Keratinocyte (primary cell): Measurements from ENCODE around the gene EIF4E2. TPM values are rescaled to one million over a fixed set of nuclear protein-coding genes. Genes with fewer than 3 reads are reported as not detected.

Source experiments
- DNase-seq: peaks from one replicate; pipeline ENCODE4 v3.0.0-alpha.2; 2011; ENCODE audit warnings: low read depth, missing footprints, low spot score
- FAIRE-seq: peaks from 2 replicates; lab custom pipeline; 2011; peaks lifted over from hg19 to GRCh38; lab: Jason Lieb, UNC
- H2AFZ ChIP-seq: 2 replicates; pipeline ENCODE4 v1.6.0; 2012; ENCODE audit warnings: low read length, control low read depth, inconsistent platforms; ENCODE audit not compliant: control insufficient read depth
- H3K27ac ChIP-seq: 2 replicates; pipeline ENCODE4 v1.5.1; 2011; ENCODE audit warnings: low read length; ENCODE audit not compliant: control insufficient read depth, insufficient read depth
- H3K27me3 ChIP-seq: 3 replicates; pipeline ENCODE4 v1.6.0; 2011; ENCODE audit warnings: low read length; ENCODE audit not compliant: control insufficient read depth, insufficient read depth; ENCODE audit errors: extremely low read depth
- H3K36me3 ChIP-seq, 2 experiments: 2 replicates in 1 of 2; 3 replicates in 1 of 2; pipeline ENCODE4 v1.5.1; 2011; ENCODE audit warnings: low read length in 2 of 2, mild to moderate bottlenecking in 1 of 2; ENCODE audit not compliant: control insufficient read depth in 2 of 2, insufficient read depth in 2 of 2; ENCODE audit errors: extremely low read depth in 1 of 2
- H3K4me1 ChIP-seq: 3 replicates; pipeline ENCODE4 v1.5.1; 2011; ENCODE audit warnings: low read length; ENCODE audit not compliant: control insufficient read depth, insufficient read depth; ENCODE audit errors: extremely low read depth
- H3K4me2 ChIP-seq: 3 replicates; pipeline ENCODE4 v1.6.0; 2011; ENCODE audit warnings: low read depth, low read length; ENCODE audit not compliant: control insufficient read depth, insufficient read depth; ENCODE audit errors: extremely low read depth
- H3K4me3 ChIP-seq, 3 experiments: fragments of 200-600 bp in 1 of 3; sonication (generic) in 1 of 3; 2 replicates in 2 of 3; 3 replicates in 1 of 3; pipeline ENCODE4 v1.5.1; 2011 to 2016; ENCODE audit warnings: low read length in 3 of 3, mild to moderate bottlenecking in 3 of 3, control low read depth in 2 of 3, inconsistent platforms in 1 of 3, low read depth in 1 of 3, mixed read lengths in 1 of 3, mixed run types in 1 of 3, moderate library complexity in 1 of 3; ENCODE audit not compliant: control insufficient read depth in 2 of 3, insufficient read depth in 2 of 3; ENCODE audit errors: extremely low read depth in 1 of 3
- H3K79me2 ChIP-seq: 2 replicates; pipeline ENCODE4 v1.6.0; 2012; ENCODE audit warnings: low read length; ENCODE audit not compliant: control insufficient read depth, insufficient read depth
- H3K9ac ChIP-seq: 3 replicates; pipeline ENCODE4 v1.6.0; 2011; ENCODE audit warnings: low read length; ENCODE audit not compliant: control insufficient read depth, insufficient read depth; ENCODE audit errors: extremely low read depth
- H3K9me1 ChIP-seq: 3 replicates; pipeline ENCODE4 v1.6.0; 2011; ENCODE audit warnings: low read length; ENCODE audit not compliant: control insufficient read depth, insufficient read depth; ENCODE audit errors: extremely low read depth
- H3K9me3 ChIP-seq: 2 replicates; pipeline ENCODE4 v1.5.1; 2012; ENCODE audit warnings: low read depth, low read length; ENCODE audit not compliant: control insufficient read depth
- H4K20me1 ChIP-seq: 3 replicates; pipeline ENCODE4 v1.6.0; 2011; ENCODE audit warnings: low read length; ENCODE audit not compliant: control insufficient read depth, insufficient read depth; ENCODE audit errors: extremely low read depth
- EZH2 ChIP-seq: IDR thresholded peaks from one replicate; pipeline ENCODE4 v1.6.1; 2012; ENCODE audit warnings: inconsistent platforms, mild to moderate bottlenecking, low read length, moderate library complexity
- dilution Hi-C: fragments of 300-500 bp; cut with MboI; formaldehyde crosslinking; loops from one replicate; pipeline ENCODE4 v1.7.0; 2020; ENCODE audit warnings: low sequenced_read_pairs; ENCODE audit not compliant: extremely low pct_ligation_motif_present
- polyA plus RNA-seq, 5 experiments: library from polyadenylated mRNA; depleted of rRNA in 3 of 5; stranded (reverse) in 3 of 5; stranded (forward) in 1 of 5; unstranded in 1 of 5; fragments of >200 nt; gene quantifications; 1 replicate in 1 of 5; 2 replicates in 3 of 5; 3 replicates in 1 of 5; pipeline versions ENCODE4 v1.2.1 to v1.2.3, GENCODE V29; 2011 to 2012; ENCODE audit warnings: missing spikeins in 2 of 5, low read depth in 1 of 5, low replicate concordance in 1 of 5
- TF ChIP-seq, protein P1 (sequence below), 3 experiments: IDR thresholded peaks in 1 of 3; conservative IDR thresholded peaks in 1 of 3; optimal IDR thresholded peaks in 1 of 3; 2 replicates in 2 of 3; 3 replicates in 1 of 3; pipeline versions ENCODE3 to v1.5.1; 2011; ENCODE audit warnings: low read length in 3 of 3, mild to moderate bottlenecking in 3 of 3, moderate library complexity in 2 of 3, control low read depth in 1 of 3, inconsistent platforms in 1 of 3; ENCODE audit not compliant: insufficient read depth in 2 of 3; ENCODE audit errors: extremely low read depth in 1 of 3

Gene EIF4E2
- polyA plus RNA-seq, 1 donor (not counting 4 experiments of a cell fraction or from before 2014, with no cell fraction given) = 79.2 TPM

DNA sequence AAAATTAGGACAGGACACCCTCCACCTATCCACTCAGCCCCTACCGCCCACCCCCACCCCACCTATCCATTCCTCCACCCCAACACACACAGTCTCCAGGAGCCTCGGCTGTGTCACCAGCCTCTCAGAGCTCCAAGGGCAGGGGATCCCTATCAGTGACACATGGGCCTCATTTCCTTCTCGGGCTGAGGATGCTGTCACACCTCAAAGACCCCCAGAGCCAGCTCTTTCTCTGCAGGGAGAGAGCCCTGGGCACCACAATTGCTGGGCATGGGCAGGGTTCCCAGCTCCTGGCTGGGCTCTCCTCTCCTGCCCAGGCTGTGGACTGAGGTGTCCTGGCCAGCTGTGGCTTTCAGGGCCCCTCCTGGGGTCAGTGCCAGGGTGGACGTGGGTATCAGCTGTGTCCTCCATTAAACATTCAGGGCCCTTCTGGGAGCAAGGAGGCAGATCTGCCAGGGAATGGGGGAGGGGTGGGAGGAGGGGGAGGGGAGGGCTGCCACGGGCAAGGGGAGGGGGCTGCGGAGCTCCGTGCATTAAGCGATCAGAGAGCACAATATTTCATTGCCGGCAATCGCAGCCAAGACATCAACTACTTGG, 48.6 kb upstream of the EIF4E2 start:
- H3K4me3 ChIP-seq = no peak overlapping the region
- FAIRE-seq (no peak), DNase-seq (no peak)
- H3K36me3 ChIP-seq = no peaks in the 10 kb centered on the region
- peaks cover 41% of the 10 kb centered on the region for H3K27me3 ChIP-seq
- H2AFZ ChIP-seq = no peak overlapping the region
- H3K9me3 ChIP-seq = no peaks in the 10 kb centered on the region
- dilution Hi-C loops = no loop called here
- H3K4me1 ChIP-seq = no peaks in the 10 kb centered on the region
- H3K9me1 ChIP-seq = no peaks in the 10 kb centered on the region
- H4K20me1 ChIP-seq = no peaks in the 10 kb centered on the region
- no peak overlapping the region for H3K4me2 ChIP-seq
- no peak overlapping the region for H3K9ac ChIP-seq
- H3K79me2 ChIP-seq = no peaks in the 10 kb centered on the region
- TF ChIP-seq, protein P1, sequence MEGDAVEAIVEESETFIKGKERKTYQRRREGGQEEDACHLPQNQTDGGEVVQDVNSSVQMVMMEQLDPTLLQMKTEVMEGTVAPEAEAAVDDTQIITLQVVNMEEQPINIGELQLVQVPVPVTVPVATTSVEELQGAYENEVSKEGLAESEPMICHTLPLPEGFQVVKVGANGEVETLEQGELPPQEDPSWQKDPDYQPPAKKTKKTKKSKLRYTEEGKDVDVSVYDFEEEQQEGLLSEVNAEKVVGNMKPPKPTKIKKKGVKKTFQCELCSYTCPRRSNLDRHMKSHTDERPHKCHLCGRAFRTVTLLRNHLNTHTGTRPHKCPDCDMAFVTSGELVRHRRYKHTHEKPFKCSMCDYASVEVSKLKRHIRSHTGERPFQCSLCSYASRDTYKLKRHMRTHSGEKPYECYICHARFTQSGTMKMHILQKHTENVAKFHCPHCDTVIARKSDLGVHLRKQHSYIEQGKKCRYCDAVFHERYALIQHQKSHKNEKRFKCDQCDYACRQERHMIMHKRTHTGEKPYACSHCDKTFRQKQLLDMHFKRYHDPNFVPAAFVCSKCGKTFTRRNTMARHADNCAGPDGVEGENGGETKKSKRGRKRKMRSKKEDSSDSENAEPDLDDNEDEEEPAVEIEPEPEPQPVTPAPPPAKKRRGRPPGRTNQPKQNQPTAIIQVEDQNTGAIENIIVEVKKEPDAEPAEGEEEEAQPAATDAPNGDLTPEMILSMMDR (optimal IDR thresholded peaks at IDR 0.05 in 1 of 3, IDR thresholded peaks at IDR 0.05 in 1 of 3, conservative IDR thresholded peaks at IDR 0.05 in 1 of 3; ENCODE audit: extremely low read depth in 1 of 3, insufficient read depth in 2 of 3, low read length in 3 of 3) = no peak
- TF ChIP-seq EZH2 = no peak
- H3K27ac ChIP-seq = no peak overlapping the region

DNA sequence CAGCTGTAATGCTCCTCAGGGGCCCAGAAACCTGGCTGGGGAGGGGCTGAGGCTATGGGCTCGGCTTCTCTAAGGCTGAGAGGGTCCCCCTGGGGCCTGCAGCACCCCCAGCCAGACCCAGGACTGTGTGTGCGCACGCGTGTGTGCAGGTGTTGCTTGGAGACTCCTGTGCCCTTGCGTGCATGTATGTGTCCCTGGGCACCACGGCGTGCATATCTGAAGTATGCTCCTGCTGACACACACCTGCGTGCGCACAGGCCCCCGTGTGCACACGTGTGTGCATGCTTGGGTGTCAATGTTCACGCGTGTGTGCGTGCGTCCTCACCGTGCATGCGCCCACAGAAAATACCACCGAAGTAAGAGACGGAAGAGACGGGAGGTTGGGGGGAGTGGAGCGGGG, 48.0 kb upstream of the EIF4E2 start:
- Histone ChIP-seq H3K4me1 (no peaks in the 10 kb centered on the region), H2AFZ (no peak overlapping the region), H3K9ac (no peak overlapping the region), H3K27me3 (peaks cover 41% of the 10 kb centered on the region), H3K36me3 (no peaks in the 10 kb centered on the region), H3K27ac (no peak overlapping the region), H3K79me2 (no peaks in the 10 kb centered on the region), H3K9me1 (no peaks in the 10 kb centered on the region), H3K4me2 (no peak overlapping the region), H4K20me1 (no peaks in the 10 kb centered on the region), H3K4me3 (no peak overlapping the region), H3K9me3 (no peaks in the 10 kb centered on the region)
- TF ChIP-seq EZH2 = peak; percentile 59
- TF ChIP-seq, protein P1 (optimal IDR thresholded peaks at IDR 0.05 in 1 of 3, IDR thresholded peaks at IDR 0.05 in 1 of 3, conservative IDR thresholded peaks at IDR 0.05 in 1 of 3; ENCODE audit: extremely low read depth in 1 of 3, insufficient read depth in 2 of 3, low read length in 3 of 3) = no peak
- no peak for FAIRE-seq
- dilution Hi-C loops = no loop called here
- DNase-seq = no peak
